Effector CD8-positive, alpha-beta T cell (primary cell): ENCODE results near the gene SESN3.
A peak's percentile ranks its signal among the peaks of the same experiment; 100 is the strongest.
"Not testable (repeated sequence)": the region's sequence is repeated elsewhere in the genome, so short reads cannot be mapped to it uniquely, and the experiment has no call there.

Source experiments
- DNase-seq: peaks from one replicate; lab custom pipeline; 2025; lab: John Stamatoyannopoulos, UW

SESN3 gene

DNA sequence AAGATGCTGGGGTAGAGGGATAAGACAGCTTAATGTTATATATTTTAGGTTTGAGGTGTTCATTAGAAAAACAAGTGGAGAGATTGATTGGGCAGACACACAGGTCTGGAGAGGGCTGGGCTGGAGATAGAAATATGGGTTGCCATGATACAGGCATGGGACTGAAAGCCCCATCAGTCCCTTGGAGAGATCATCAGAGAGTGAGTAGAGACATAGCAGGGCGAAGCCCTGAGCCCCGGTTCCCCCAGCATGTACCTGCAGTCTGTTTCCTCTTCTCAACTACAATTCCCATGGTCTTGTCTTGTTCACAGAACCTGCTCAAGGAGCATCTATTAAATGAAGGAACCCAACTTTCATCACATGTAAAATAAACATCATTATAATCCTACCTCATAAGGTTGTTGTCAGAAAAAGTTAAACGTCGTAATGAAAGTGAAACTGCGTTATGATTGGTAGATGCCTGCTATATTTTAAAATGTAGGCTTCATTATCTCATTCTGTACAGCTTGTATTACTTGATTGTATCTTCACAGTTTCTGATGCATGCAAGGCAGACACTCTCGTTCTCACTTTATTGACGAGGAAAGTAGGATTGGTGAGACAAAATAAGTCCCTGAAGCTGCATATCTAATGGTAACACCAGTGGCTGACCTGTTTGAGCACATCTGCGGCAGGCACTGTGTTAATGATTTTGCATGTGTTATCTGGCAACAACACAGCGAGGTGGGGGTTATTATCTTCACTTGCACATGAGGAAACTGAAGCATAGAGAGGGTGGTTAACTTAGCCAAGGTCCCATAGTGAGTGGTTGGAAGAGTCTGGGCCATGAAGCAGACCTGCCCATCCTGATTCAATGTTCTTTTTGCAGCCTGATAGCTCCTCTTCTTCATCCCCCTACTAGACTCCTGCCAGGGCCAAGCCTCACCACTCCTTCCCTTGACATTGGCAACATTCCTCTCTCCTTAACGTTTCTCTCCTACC is 77.8 kb downstream of the SESN3 start:
- no peak for DNase-seq

DNA sequence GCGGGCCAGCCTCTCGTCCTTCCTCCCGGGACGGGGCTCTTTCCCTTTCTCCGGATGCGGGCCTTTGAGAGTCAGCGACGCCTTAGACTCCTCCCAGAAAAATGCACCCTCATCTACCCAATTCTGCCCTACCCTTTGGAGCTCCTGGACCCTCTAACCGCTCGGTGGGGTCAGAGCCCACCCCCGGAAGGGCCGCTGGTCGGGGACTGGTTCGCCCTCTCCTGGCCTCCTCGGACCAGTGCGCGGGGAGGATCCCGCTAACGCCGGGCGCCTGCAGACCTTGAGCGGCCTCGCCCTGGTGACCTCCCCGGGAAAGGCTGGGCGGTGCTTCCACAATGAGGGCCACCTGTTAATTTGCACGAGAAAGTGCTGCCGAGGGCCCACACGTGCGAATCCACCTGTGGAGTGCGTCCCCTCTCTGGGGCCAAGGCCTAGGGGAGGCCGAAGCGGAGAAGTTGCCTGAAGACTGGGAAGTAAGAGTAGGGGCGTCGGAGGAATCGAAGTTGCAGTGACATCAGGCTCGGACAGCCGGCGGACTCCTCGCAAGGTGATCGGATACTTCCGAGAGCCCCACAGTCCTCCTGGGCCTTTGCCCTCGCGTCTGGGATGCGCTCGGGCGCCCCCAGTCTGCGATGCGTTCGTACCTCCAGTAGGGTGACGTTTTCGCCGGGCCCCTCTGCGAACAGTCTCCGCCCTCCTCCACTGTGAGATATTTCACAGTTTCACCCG is 79.9 kb downstream of the SESN3 start:
- DNase-seq = peak; percentile 87

- DNase-seq = no peak
Measured at GRCh38 chr11:95149651-95150364, 81.2 kb downstream of the SESN3 start.

- DNase-seq = no peak
Measured at GRCh38 chr11:95148938-95149337, 82.1 kb downstream of the SESN3 start.

GRCh38 chr11:95148406-95148805 is 82.6 kb downstream of the SESN3 start:
- DNase-seq = no peak

DNA sequence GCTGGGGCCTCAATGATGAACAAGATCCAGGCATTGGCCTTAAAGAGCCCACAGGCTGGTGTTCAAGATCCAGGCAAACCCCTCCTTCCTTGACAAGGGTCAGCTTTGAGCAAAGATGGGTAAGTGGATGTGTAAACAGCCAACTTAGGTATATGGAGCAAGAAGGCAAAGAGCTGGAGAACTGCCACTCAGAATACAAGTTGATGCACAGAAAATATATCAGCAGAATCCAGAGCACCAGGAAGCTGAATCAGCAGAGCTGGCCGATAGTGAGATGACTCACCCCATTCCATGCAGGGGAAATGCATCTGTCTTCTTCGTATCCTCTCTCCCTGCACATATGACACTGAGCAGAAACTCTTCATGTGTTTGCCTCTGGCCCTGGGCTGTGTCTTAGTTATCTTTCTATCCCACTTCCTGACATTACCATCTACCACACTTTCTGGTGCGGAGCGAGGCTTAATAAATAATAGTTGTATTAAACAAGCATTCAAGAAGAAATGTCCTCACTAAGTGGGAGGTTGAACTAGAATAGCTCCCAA is 83.6 kb downstream of the SESN3 start:
- no peak for DNase-seq

- no peak for DNase-seq
Measured at GRCh38 chr11:95145430-95146060, 85.5 kb downstream of the SESN3 start.

DNA sequence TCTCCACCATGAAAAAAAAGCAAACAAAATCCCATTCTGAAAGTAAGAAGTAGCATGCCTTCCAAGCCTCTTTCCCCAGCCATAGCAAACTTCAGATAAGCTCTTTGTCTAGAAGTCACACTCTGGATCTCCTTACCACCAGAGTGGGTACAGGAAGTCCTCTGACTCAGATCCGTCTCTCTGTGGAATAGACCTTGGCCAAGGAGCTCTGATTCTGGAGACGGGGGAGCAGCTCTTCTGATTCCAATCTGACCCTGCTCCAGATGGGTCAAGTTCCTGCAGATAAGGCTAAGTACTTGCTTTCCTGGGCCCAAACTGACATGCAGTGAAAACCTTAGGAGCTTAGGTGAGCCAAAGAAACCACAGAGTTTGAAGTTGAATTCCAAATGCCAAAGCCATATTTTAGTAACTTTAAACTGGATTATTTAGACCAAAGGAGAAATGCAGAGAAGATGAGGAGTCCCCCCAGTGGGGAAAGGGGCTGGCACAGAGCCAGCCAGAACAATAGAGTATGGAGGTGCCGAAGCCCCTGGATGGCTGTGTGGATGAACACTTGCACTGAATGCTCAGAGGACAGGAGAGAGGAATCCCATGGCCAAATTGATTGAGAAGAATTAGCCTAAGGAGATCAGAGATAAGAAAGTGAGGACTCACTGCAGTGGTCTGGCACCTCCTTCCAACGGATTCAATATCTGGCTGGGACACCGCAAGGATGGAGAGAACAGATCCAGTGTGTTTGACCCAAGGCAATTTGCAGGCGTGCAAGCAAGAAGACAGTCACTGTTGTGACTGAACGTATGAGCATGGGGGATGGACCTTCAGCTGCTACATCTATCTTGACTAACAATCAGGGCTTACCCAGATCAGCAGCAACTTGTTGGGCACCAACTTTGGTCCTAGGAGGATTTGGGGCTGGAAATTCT is 86.4 kb downstream of the SESN3 start:
- no peak for DNase-seq

GRCh38 chr11:95143106-95143681 is 87.8 kb downstream of the SESN3 start:
- no peak for DNase-seq

GRCh38 chr11:95142431-95142830 is 88.6 kb downstream of the SESN3 start:
- DNase-seq = no peak

DNA sequence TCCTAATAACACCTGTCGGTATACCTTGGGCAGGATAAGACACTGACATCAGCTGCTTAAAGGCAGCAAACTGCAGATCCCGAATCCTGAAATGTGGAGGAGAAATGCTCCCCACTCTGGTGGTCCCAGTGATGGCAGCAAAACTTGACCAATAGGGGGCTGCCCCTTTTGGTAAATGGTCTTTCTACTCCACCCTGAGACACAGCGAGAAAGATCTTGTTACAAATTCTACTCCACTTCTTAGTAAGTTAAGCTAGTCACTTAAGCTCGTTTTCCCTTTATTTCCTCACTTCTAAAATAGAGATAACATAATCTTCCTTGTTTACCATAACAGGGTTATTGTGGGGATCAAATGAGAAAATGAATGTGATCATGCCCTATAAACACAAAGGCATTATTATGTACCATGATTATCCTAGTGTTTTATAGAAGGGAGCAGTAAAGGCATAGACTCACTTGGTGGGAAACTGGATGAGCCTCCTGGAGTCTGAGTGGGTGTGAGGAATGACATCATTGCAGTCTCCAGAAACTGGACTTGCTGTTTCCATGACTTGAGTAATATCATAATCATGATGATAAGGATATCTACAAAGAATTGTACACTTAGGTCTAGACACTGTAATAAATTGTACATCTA is 90.5 kb downstream of the SESN3 start:
- DNase-seq = no peak

- DNase-seq = no peak
Measured at GRCh38 chr11:95138448-95138847, 92.6 kb downstream of the SESN3 start.

- no peak for DNase-seq
Measured at GRCh38 chr11:95137299-95137698, 93.7 kb downstream of the SESN3 start.

DNA sequence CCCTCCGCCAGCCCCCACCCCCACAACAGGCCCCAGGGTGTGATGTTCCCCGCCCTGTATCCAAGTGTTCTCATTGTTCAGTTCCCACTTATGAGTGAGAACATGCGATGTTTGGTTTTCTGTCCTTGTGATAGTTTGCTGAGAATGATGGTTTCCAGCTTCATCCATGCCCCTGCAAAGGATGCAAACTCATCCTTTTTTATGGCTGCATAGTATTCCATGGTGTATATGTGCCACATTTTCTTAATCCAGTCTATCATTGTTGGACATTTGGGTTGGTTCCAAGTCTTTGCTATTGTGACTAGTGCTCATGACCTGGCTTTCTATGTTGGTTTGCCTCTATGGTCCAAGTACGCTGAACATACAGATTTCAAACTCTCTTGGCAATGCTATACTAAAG is 94.3 kb downstream of the SESN3 start:
- DNase-seq = not testable (repeated sequence)

- DNase-seq = no peak
Measured at GRCh38 chr11:95135880-95136279, 95.1 kb downstream of the SESN3 start.

GRCh38 chr11:95135155-95135554 is 95.8 kb downstream of the SESN3 start:
- DNase-seq = no peak

GRCh38 chr11:95134491-95134890 is 96.5 kb downstream of the SESN3 start:
- DNase-seq = no peak

DNA sequence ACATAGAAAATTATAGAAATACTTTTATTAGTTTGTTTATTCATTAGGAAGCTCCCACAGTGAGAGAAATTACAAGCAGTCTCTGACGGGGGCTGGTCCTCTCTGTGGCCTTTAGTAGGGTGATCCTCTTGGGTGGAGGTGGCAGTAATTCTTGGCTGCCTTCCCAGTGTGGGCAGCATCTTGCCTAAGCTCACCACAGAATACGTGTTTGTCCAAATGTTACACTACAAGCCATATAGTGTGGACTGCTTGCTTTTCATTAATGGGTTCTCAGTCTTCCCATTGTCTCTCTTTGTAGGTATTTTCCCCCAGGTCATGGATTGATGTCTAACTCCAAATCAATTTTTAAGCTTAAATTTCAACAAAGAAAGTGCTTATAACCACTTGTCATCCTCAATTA is 98.0 kb downstream of the SESN3 start:
- no peak for DNase-seq

- no peak for DNase-seq
Measured at GRCh38 chr11:95128602-95129001, 102.4 kb downstream of the SESN3 start.

DNA sequence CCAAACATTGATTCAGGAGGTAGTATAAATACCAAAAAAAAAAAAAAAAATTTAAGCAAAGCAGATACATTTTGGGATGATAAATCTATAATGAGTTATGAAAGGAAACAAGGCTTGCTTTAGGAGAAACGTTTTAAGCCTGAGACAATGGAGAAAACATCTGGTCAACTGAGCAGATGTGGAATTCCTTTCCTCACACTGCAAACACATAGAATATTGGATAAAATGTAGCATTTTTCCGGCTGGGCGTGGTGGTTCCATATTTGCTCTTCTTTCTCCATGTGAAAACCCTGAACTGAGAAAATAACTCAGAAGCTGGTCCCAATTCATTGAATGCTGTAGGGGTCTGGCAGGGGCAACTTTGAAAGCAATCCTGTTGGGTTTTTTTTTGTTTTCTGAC is 107.4 kb downstream of the SESN3 start:
- DNase-seq = no peak
